AG20443 (cell line): ENCODE data around the gene ZMAT2.
"Not testable (repeated sequence)": the region's sequence is repeated elsewhere in the genome, so short reads cannot be mapped to it uniquely, and the experiment has no call there.

Experiments used
- DNase-seq: peaks from one replicate; pipeline ENCODE4 v3.0.0; 2012; ENCODE audit warnings: low spot score, mixed read lengths

Gene ZMAT2

DNA sequence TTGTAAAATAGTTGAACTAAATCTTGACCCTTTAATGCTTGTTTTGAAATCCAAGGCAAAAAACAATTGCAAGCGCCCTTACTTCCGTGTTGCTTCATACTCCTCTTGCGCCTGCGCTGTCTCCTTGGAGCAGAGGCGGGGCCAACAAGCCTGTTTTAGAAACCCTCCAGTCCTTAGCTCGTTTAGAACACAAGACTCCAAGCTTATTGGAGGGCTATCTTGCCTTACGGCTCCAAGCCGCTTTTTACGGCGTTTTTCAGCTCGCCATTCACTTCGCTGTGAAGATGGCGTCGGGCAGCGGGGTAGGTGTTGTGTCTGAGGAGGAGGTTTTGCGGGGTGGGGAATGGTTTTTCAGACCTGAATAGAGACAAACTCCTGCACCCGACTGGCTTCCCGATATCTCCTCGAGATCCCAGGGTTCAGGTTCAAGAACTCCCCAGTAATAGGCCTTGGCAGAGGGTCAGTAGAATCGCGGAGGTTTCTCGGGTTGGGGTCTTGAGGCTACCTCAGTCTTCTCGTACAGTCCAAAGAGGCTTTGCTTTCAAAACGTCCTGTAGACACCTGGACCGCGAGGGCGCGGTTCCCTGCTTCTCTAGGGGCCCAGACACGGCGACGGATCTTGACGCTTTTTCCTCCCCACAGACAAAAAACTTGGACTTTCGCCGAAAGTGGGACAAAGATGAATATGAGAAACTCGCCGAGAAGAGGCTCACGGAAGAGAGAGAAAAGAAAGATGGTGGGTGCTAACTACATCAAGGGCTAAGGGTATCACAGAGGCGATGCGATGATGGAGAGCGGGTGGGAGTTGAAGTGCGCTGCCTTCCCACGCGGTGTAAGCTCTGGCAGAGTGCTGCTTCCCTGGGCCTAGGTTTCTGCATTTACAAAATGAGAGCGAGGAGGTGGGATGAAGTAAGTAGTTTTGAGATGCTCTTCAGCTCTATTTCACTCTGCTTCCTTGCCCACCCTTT lies at the start of gene ZMAT2:
ZMAT2 (plus strand) TSS at position 271 of the 968 bp plus-strand sequence; CDS start at position 285, 14 bp downstream.
- peak; percentile 97 for DNase-seq

- no peak for DNase-seq
Observed at GRCh38 chr5:140658870-140659269, 41.4 kb upstream of the ZMAT2 start.

GRCh38 chr5:140660371-140660770 lies 39.9 kb upstream of the ZMAT2 start:
- not testable (repeated sequence) for DNase-seq

GRCh38 chr5:140664030-140664358 lies 36.3 kb upstream of the ZMAT2 start:
- no peak for DNase-seq

DNA sequence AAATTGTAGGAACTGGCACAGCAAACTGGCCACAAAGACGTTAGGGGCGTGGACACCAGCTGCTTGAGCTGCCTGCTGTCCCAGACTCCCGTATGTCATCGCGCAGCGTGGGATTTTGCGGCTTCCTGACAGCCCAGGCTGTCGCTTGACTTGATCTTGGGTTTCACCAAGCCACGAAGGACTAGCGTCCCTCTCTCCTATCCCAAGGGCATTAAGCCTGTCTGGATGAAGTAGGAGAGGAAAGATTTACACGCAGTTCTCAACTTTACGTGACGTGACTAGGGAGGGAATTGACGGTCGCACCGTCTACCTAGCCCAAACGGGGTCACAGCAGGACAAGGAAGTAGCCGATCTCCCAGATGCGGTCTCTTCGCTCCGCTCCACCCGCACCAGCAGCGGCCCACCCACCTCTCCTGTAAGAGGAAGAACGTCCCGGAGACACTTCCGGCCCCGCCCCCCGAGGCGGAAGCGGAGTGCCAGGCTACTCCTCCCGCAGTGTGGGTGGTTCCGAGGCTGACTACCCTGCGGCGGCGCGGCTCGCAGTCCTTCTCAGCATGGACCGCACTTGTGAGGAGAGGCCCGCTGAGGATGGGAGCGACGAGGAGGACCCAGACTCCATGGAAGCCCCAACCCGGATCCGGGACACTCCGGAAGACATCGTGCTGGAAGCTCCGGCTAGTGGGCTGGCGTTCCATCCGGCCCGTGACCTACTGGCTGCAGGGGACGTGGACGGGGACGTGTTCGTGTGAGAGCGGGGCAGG lies 35.7 kb upstream of the ZMAT2 start, which contains the start of gene WDR55:
WDR55 (plus strand) TSS at position 546 of the 761 bp plus-strand sequence; CDS start at position 555, 9 bp downstream.
- DNase-seq, result peak; percentile 97

- DNase-seq, result not testable (repeated sequence)
Observed at GRCh38 chr5:140671035-140671434, 29.2 kb upstream of the ZMAT2 start.

DNA sequence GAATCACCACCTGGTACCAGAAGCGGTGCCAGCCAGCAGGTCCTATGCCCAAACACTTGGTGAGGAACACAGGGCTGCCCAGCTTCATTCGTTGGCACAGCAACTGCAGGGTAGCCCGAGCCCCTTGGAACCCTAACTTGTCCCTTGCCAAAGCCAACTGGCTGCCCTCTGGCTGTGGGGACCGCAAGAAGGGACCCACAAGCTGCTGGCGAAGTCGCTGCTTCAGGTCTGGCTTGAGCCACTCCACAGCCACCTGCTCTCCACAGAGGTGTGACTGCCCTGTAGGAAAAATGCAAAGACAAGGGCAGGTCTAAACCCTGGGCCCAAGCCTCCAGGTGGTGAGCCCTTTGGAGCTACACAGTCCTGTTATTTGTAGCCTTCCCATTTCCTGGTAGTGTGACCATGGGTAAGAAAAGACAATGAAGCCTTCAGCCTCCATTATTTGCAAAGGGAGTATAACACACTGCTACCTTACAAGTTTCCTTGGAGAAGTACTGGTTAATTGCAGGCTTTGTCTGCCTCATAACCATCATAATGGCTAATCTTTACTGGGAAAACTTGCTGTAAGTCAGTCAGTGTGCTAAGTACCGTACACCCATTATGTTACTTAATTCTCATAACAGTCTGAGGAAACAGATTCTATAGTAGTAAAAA lies 28.6 kb upstream of the ZMAT2 start:
- DNase-seq, result no peak

DNA sequence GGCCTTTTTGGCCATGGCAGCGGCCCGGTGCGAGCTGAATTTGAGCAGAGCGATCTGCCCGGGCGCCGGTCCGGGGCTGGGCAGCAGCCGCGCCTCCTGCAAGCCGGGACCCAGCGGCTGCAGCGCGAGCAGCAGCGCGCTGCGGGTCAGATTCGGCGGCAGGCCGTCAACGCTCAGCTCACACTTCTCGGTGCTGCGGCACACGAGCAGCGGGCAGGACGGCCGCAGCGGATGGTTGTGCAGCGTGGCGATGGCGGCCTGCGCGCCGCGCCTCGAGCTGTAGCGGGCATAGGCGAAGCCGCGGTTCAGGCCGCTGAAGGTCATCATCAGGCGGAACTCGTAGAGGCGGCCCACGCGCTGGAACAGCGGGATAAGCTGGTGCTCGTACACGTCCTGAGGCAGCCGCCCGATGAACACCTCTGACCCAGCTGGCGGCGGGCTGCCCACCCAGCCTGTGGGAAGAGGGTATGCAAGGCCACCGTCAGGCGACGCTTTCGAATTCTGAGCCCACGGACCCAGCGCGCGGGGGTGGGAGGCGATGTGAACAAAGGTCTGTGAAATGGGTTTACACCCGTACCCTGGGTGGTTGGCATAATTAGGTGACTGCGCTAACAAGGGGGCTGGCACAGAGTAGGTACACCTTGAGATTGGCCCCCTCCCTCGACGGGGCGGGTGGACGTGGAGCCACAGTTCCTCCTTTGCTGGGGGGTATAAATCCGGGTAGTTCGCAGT lies 27.6 kb upstream of the ZMAT2 start:
- DNase-seq, result peak; percentile 20

DNA sequence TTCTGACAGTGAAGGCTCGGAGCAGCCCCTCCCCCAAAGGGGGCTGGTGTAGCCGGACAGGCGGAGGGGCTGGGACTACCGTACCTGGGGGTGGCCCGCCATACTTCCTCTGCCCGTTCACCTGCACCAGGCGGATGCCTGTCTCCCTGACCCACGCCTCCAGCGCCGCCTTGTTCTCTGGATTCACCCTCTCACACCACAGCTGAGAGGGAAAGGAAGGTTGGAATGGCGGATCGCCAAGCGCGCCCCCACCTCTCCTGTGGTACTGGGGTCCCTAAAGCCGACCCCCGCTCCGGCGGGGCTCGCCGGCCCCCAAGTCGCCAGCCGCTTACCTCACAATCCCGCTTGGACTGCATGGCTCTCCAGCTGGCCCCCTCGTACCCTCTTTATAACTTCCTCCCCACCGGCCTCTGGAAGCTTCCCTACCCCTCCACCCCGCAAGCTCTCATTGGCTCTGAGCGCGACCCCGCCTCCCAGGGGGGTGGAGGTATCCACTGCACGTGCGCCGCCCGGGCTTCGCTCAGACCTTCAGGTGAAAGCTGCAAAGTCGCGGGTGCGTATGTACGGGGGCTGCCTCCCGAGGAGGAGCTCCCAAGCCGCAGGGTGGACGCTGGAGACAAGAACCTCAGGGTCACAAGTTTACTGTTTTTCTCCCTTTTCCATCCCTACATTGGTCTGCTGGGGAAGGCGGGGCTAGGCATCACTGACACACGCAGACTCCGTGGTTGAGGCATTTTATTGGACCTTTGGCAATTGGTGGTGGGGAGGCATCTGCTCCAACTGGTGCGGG lies 26.9 kb upstream of the ZMAT2 start, which contains the start of gene DND1:
DND1 (minus strand) TSS at position 390 of the 790 bp plus-strand sequence; CDS start at position 356, 34 bp downstream.
- no peak for DNase-seq

DNA sequence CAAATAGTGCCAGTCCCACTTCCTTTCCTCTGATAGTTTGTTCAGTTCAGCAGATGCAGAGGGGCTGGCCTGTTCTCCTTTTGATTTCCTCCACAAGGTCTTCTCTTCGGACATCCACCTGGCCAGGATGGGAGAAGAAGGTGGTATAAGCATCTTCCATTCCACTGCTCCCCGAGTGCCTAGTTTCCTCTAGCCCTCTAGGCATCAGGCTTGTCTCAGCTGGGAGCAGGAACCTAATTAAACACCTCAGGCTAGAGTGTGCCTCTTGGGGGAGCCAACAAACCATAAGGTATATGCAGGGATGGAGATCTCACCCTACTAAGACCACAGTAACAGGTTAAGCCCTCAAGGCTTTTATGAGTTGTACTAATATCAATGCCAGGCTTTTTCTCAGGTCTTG lies 26.0 kb upstream of the ZMAT2 start:
- DNase-seq, result no peak

DNA sequence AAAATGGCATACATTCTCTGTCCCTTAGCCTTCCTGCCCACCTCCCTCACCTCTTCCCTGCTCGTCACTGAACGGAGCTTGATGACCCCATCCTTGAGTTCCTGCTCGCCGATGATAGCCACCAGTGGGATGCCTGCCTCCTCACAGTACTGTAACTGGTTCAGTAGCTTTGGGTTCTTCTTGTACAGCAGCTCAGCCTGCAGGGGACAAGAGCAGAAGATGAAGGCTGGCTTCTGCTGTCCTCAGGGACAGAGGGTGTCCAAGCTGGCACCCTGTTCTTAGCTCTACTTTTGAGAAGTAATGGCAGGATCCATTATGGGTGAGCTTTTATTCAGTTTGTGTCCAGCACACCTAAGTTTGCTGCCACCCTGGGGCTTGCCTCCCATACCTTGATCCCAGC lies 25.6 kb upstream of the ZMAT2 start:
- DNase-seq, result no peak

DNA sequence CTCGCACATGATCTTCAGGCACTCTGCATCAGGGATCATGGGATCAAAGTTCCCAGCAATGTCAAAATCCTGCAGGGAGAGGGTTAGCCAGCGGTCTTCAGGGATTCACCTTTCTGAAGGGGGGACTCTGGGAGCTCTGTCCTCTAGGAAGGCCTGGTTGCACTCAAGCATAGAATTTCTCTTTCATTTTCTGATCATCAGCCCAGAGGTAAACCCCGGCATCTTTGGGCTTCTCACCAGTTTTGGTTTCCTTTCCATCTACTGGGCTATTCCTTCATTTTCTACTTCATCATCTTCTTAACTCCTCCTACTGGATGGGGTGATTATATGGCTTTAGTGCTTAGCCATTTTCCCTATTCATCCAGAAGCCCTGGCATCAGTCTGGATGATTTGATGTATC lies 22.3 kb upstream of the ZMAT2 start:
- no peak for DNase-seq

- no peak for DNase-seq
Observed at GRCh38 chr5:140678993-140679392, 21.3 kb upstream of the ZMAT2 start.

DNA sequence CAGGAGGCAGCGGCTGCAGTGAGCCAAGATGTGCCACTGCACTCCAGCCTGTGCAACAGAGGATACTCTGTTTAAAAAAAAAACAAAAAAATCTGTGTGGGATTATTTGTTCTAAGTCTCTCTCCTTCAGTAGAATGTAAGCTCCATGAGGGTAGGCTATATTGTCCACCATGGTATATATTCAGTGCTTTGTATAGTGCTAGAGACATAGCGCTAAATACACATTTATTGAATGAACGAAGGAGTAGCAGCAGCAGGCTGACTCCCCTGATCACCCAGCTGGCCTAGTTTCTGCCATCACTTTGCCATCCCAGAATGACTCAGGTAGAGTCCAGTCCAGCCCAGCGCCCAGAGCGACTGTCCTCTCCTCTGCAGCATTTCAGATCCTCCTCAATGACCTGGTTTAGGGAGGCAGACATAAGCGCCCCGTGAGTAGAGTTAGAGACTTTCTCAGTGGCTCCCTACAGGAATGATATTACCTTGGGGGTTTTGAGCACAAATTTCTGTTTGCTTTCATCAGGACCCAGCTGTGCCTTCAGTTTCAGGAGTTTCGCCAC lies 9.8 kb upstream of the ZMAT2 start:
- no peak for DNase-seq

DNA sequence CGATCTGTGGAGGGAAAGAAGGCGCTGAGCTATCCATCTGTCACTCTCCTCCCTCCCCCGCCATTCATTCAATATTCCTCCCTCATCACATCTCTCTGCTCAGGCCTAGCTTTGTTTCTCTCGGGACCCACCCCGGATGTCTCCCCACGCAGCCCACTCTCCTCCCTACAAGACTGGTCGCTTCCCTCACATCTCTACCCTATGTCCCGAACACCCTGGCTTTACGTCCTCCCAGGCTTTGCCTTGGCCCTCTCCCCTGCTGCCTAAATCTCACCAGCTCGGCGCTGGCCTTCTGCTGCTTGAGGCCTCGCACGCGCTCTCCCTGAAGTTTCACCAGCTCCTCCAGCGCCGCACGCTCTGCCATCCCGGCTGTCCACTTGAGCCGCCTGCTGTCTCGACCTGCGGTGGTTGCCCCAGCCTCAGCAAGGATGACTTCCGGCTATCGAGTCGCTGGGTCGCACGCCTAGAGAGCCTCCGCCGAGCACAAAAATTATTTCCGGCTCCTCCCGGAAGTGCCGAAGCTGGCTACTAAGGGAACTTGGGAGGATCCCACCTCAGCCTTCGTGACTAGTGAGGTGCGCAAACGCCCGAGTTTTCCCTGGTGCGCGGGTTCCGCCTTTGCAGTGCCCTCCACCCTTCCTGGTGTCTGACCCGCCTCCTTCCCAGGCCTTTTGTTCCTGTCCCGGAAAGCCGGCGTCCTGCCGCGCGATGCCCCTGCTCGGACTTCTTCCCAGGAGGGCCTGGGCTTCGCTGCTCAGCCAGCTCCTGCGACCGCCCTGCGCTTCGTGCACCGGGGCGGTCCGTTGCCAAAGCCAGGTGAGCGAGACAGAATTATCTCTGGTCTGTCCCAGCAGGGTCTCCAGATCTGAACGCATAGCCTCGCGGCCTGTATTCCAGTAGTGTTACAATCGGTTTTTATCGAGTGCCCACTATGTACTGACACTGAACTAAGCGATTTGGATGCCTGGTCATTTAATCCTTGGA lies 9.0 kb upstream of the ZMAT2 start, which contains the start of the genes HARS1 and HARS2:
HARS1 (minus strand) TSS at position 430 of the 984 bp plus-strand sequence; CDS start at position 364, 66 bp downstream.
HARS2 (plus strand) TSS at position 515 of the 984 bp plus-strand sequence; CDS start at position 709, 194 bp downstream.
- DNase-seq, result peak; percentile 96

GRCh38 chr5:140694276-140694675 lies 6.0 kb upstream of the ZMAT2 start:
- no peak for DNase-seq

DNA sequence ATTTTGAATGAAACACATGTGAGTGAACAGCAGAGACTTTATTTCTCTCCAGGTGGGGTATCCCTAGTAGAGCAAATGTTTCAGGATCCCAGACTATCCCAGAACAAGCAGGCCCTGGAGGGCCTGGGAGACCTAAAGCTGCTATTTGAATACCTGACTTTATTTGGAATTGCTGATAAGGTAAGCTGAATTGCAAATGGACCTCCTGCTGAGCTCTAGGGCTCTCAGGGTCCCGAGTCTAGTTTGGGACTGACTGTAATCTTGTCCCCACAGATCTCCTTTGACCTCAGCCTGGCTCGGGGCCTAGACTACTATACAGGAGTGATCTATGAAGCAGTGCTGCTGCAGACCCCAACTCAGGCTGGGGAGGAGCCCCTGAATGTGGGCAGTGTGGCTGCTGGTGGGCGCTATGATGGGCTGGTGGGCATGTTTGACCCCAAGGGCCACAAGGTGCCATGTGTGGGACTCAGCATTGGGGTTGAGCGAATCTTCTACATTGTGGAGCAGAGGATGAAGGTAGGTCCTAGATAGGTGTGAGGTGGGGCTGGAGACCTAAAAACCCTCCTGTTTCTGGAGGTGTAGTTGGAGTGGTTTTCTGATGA lies 3.3 kb upstream of the ZMAT2 start:
- no peak for DNase-seq

DNA sequence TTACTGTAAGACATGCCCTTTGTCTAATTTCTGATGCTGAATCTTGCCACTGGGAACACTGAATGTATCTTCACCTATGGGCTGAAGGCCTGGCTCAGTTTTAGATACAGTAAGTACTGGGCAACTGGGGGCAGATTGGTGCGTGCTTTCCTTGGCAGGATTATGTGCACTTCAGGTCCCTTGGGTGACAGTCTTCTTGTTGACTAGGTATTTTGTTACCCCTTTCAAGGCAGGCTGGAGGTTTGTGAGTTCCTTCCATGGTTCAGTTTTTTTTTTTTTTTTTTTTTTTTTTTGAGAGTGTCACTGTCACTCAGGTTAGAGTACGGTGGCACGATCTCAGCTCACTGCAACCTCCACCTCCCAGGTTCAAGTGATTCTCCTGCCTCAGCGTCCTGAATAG lies 7.6 kb downstream of the ZMAT2 start:
- no peak for DNase-seq
